ENCODE measurements around the gene IL21.
"Not testable (repeated sequence)": the region's sequence is repeated elsewhere in the genome, so short reads cannot be mapped to it uniquely, and the experiment has no call there.

Gene IL21

GRCh38 chr4:122621016-122621507 is at the start of gene IL21:
IL21 (minus strand) TSS chr4:122621066; CDS start chr4:122621011, 55 bp downstream.
- H3K36me3 Mint-ChIP-seq (ENCODE audit: low read depth): no peaks in the 10 kb centered on the region
- no peak within 1 kb of the TSS for H3K27ac Mint-ChIP-seq
- no peaks in the 10 kb centered on the region for H3K9me3 Mint-ChIP-seq
- peaks cover 11% of the 10 kb centered on the region for H3K27me3 Mint-ChIP-seq
- H3K4me1 Mint-ChIP-seq (ENCODE audit: low read depth): peaks cover 19% of the 10 kb centered on the region
- H3K4me3 Mint-ChIP-seq: peak within 1 kb of the TSS; percentile 56

- Mint-ChIP-seq H3K9me3 (no peaks in the 10 kb centered on the region), H3K4me1 (ENCODE audit: low read depth) (peaks cover 52% of the 10 kb centered on the region), H3K27me3 (no peaks in the 10 kb centered on the region), H3K27ac (no peak overlapping the region), H3K36me3 (ENCODE audit: low read depth) (no peaks in the 10 kb centered on the region), H3K4me3 (no peak overlapping the region)
Measured at GRCh38 chr4:122669911-122670738, 49.3 kb upstream of the IL21 start.

- peaks cover 65% of the 10 kb centered on the region for H3K4me1 Mint-ChIP-seq (ENCODE audit: low read depth)
- H3K4me3 Mint-ChIP-seq: no peak overlapping the region
- peak overlapping the region; percentile 19 for H3K27ac Mint-ChIP-seq
- no peaks in the 10 kb centered on the region for H3K9me3 Mint-ChIP-seq
- H3K27me3 Mint-ChIP-seq: no peaks in the 10 kb centered on the region
- H3K36me3 Mint-ChIP-seq (ENCODE audit: low read depth): no peaks in the 10 kb centered on the region
Measured at GRCh38 chr4:122668241-122668640, 47.4 kb upstream of the IL21 start.

- H3K9me3 Mint-ChIP-seq: no peaks in the 10 kb centered on the region
- peak overlapping the region; percentile 90 for H3K27ac Mint-ChIP-seq
- H3K4me1 Mint-ChIP-seq (ENCODE audit: low read depth): peaks cover 78% of the 10 kb centered on the region
- H3K4me3 Mint-ChIP-seq: no peak overlapping the region
- H3K27me3 Mint-ChIP-seq: no peaks in the 10 kb centered on the region
- no peaks in the 10 kb centered on the region for H3K36me3 Mint-ChIP-seq (ENCODE audit: low read depth)
Measured at GRCh38 chr4:122666527-122667245, 45.8 kb upstream of the IL21 start.

- peak overlapping the region; percentile 77 for H3K27ac Mint-ChIP-seq
- no peaks in the 10 kb centered on the region for H3K9me3 Mint-ChIP-seq
- no peak overlapping the region for H3K4me3 Mint-ChIP-seq
- H3K36me3 Mint-ChIP-seq (ENCODE audit: low read depth): no peaks in the 10 kb centered on the region
- H3K27me3 Mint-ChIP-seq: peaks cover 4% of the 10 kb centered on the region
- H3K4me1 Mint-ChIP-seq (ENCODE audit: low read depth): peaks cover 87% of the 10 kb centered on the region
Measured at GRCh38 chr4:122665161-122665929, 44.5 kb upstream of the IL21 start.

GRCh38 chr4:122663814-122664610 is 43.1 kb upstream of the IL21 start:
- Mint-ChIP-seq H3K36me3 (ENCODE audit: low read depth) (no peaks in the 10 kb centered on the region), H3K4me3 (peak overlapping the region; percentile 27)

GRCh38 chr4:122663291-122663690 is 42.4 kb upstream of the IL21 start:
- Mint-ChIP-seq H3K36me3 (ENCODE audit: low read depth) (no peaks in the 10 kb centered on the region), H3K27ac (peak overlapping the region; percentile 59), H3K9me3 (peaks cover 3% of the 10 kb centered on the region), H3K4me1 (ENCODE audit: low read depth) (peaks cover 88% of the 10 kb centered on the region), H3K4me3 (peak overlapping the region; percentile 8), H3K27me3 (peaks cover 4% of the 10 kb centered on the region)

More at GRCh38 chr4:122663814-122664610, 43.1 kb upstream of the IL21 start:
- peak overlapping the region; percentile 77 for H3K27ac Mint-ChIP-seq
- peaks cover 4% of the 10 kb centered on the region for H3K27me3 Mint-ChIP-seq
- H3K9me3 Mint-ChIP-seq: peaks cover under 1% of the 10 kb centered on the region
- peaks cover 88% of the 10 kb centered on the region for H3K4me1 Mint-ChIP-seq (ENCODE audit: low read depth)

- Mint-ChIP-seq H3K4me1 (ENCODE audit: low read depth) (peaks cover 88% of the 10 kb centered on the region), H3K27me3 (peaks cover 4% of the 10 kb centered on the region), H3K9me3 (peaks cover 3% of the 10 kb centered on the region), H3K27ac (no peak overlapping the region), H3K36me3 (ENCODE audit: low read depth) (no peaks in the 10 kb centered on the region), H3K4me3 (no peak overlapping the region)
Measured at GRCh38 chr4:122662701-122663100, 41.8 kb upstream of the IL21 start.

GRCh38 chr4:122661176-122662160 is 40.6 kb upstream of the IL21 start:
- H3K36me3 Mint-ChIP-seq (ENCODE audit: low read depth): peaks cover 4% of the 10 kb centered on the region
- H3K27me3 Mint-ChIP-seq: peaks cover 4% of the 10 kb centered on the region
- no peak overlapping the region for H3K4me3 Mint-ChIP-seq
- H3K4me1 Mint-ChIP-seq (ENCODE audit: low read depth): peaks cover 84% of the 10 kb centered on the region
- H3K9me3 Mint-ChIP-seq: peaks cover 3% of the 10 kb centered on the region
- H3K27ac Mint-ChIP-seq: no peak overlapping the region

GRCh38 chr4:122658818-122659295 is 38.0 kb upstream of the IL21 start:
- H3K4me3 Mint-ChIP-seq: peak overlapping the region; percentile 23
- H3K9me3 Mint-ChIP-seq: peaks cover 3% of the 10 kb centered on the region
- H3K27me3 Mint-ChIP-seq: peaks cover 4% of the 10 kb centered on the region
- peak overlapping the region; percentile 80 for H3K27ac Mint-ChIP-seq
- H3K36me3 Mint-ChIP-seq (ENCODE audit: low read depth): peaks cover 4% of the 10 kb centered on the region
- H3K4me1 Mint-ChIP-seq (ENCODE audit: low read depth): peaks cover 61% of the 10 kb centered on the region

GRCh38 chr4:122658377-122658776 is 37.5 kb upstream of the IL21 start:
- peaks cover 56% of the 10 kb centered on the region for H3K4me1 Mint-ChIP-seq (ENCODE audit: low read depth)
- peaks cover 3% of the 10 kb centered on the region for H3K9me3 Mint-ChIP-seq
- peak overlapping the region; percentile 38 for H3K4me3 Mint-ChIP-seq
- H3K27me3 Mint-ChIP-seq: peaks cover 4% of the 10 kb centered on the region
- peak overlapping the region; percentile 80 for H3K27ac Mint-ChIP-seq
- peaks cover 4% of the 10 kb centered on the region for H3K36me3 Mint-ChIP-seq (ENCODE audit: low read depth)

GRCh38 chr4:122657553-122657952 is 36.7 kb upstream of the IL21 start:
- H3K4me1 Mint-ChIP-seq (ENCODE audit: low read depth): peaks cover 48% of the 10 kb centered on the region
- peaks cover 4% of the 10 kb centered on the region for H3K36me3 Mint-ChIP-seq (ENCODE audit: low read depth)
- H3K4me3 Mint-ChIP-seq: no peak overlapping the region
- H3K27ac Mint-ChIP-seq: peak overlapping the region; percentile 80
- H3K9me3 Mint-ChIP-seq: peaks cover 3% of the 10 kb centered on the region
- H3K27me3 Mint-ChIP-seq: peaks cover 4% of the 10 kb centered on the region

- H3K27ac Mint-ChIP-seq; H3K27me3 Mint-ChIP-seq; H3K9me3 Mint-ChIP-seq; H3K4me3 Mint-ChIP-seq; H3K36me3 Mint-ChIP-seq (ENCODE audit: low read depth): not testable (repeated sequence)
- H3K4me1 Mint-ChIP-seq (ENCODE audit: low read depth): peaks cover 38% of the 10 kb centered on the region
Measured at GRCh38 chr4:122656583-122656982, 35.7 kb upstream of the IL21 start.
